Upper lobe of left lung (tissue), 6 donors: ENCODE data around the gene ATG3. TPM values are rescaled to one million over a fixed set of nuclear protein-coding genes. Genes with fewer than 3 reads are reported as not detected.

ENCODE experiments used
- ATAC-seq, 2 donors: fragments of 200-7000 bp; cut with Tn5 transposase; one replicate each; pipeline ENCODE4 v1.9.1; 2022; ENCODE audit warnings: mild to moderate bottlenecking in 2 of 2, moderate library complexity in 2 of 2; ENCODE audit not compliant: low FRiP score in 2 of 2
- DNase-seq, 2 donors: peaks; one replicate each; pipeline ENCODE4 v3.0.0-alpha.2; 2019 to 2020
- H3K27ac ChIP-seq, 4 donors: fragments of 200-600 bp; sonication (generic); one replicate each; pipeline ENCODE4 v1.5.1; 2016 to 2019
- H3K27me3 ChIP-seq, 4 donors: fragments of 200-600 bp; sonication (generic); one replicate each; pipeline ENCODE4 v1.5.1; 2017 to 2019
- H3K36me3 ChIP-seq, 4 donors: fragments of 200-600 bp; sonication (generic); one replicate each; pipeline ENCODE4 v1.5.1; 2016 to 2019
- H3K4me1 ChIP-seq, 4 donors: fragments of 200-600 bp; sonication (generic); one replicate each; pipeline ENCODE4 v1.5.1; 2018 to 2019
- H3K4me3 ChIP-seq, 4 donors: fragments of 200-600 bp; sonication (generic); one replicate each; pipeline ENCODE4 v1.5.1; 2017 to 2019; ENCODE audit warnings: mild to moderate bottlenecking in 2 of 4, moderate library complexity in 1 of 4
- H3K9me3 ChIP-seq, 4 donors: fragments of 200-600 bp; sonication (generic); one replicate each; pipeline ENCODE4 v1.5.1; 2018 to 2019
- CTCF ChIP-seq, 6 experiments: fragments of 450-650 bp in 4 of 6; fragments of 200-600 bp in 2 of 6; sonication (generic) in 2 of 6; IDR thresholded peaks; one replicate each; pipeline ENCODE4 v1.5.1; 2016 to 2019; ENCODE audit warnings: antibody characterized with exemption in 6 of 6
- EP300 ChIP-seq, 4 donors: sonication (generic); formaldehyde crosslinking; IDR thresholded peaks; one replicate each; pipeline ENCODE4 v1.5.1; 2017; ENCODE audit warnings: antibody characterized with exemption in 4 of 4, control low read depth in 2 of 4
- POLR2A ChIP-seq, 4 donors: fragments of 450-650 bp; IDR thresholded peaks; one replicate each; pipeline ENCODE4 v1.5.1; 2016 to 2017; ENCODE audit warnings: antibody characterized with exemption in 4 of 4, mild to moderate bottlenecking in 2 of 4
- POLR2AphosphoS5 ChIP-seq, 2 donors: sonication (generic); formaldehyde crosslinking; IDR thresholded peaks; one replicate each; pipeline ENCODE4 v1.5.1; 2017; ENCODE audit warnings: antibody characterized with exemption in 2 of 2
- WGBS, 2 donors: methylation state at CpG; one replicate each; pipeline ENCODE4 v1.1.5; 2017 to 2018; 5-methylcytosine and 5-hydroxymethylcytosine counted together
- total RNA-seq, 6 donors: library from RNA; depleted of rRNA in 4 of 6; stranded (reverse); fragments of >200 nt in 4 of 6; gene quantifications; one replicate each; pipeline versions ENCODE4 v1.1.0 to v1.2.1, GENCODE V29; 2016 to 2021
- donor health status: DM: no; HTN: no; CAD: no; lungs with moderate emphysema.
- donor health status: DM: no; HTN: yes; CAD: no; lungs with severe emphysema.

The ATG3 gene
- total RNA-seq, 6 donors from 2014 or later, result 24.9 to 73.0 (median 57.5) TPM

GRCh38 chr3:112605285-112605684 lies 43.5 kb upstream of the ATG3 start:
- H3K9me3 ChIP-seq, result no peaks in the 10 kb centered on the region
- H3K36me3 ChIP-seq, result no peaks in the 10 kb centered on the region
- no peak for TF ChIP-seq EP300 (IDR thresholded peaks at IDR 0.05)
- TF ChIP-seq POLR2AphosphoS5 (IDR thresholded peaks at IDR 0.05), result no peak
- TF ChIP-seq CTCF (IDR thresholded peaks at IDR 0.05), result no peak
- TF ChIP-seq POLR2A (IDR thresholded peaks at IDR 0.05), result no peak
- peaks cover 0 to 10% (median 1%) of the 10 kb centered on the region in 4 donors for H3K4me1 ChIP-seq
- ATAC-seq (peak in 1 of 2 donors; percentile 57), DNase-seq (no peak)
- H3K27me3 ChIP-seq, result no peaks in the 10 kb centered on the region
- H3K27ac ChIP-seq, result no peak overlapping the region
- 73 to 84% methylated on average over 9 of the region's 9 CpGs for WGBS, 2 donors
- H3K4me3 ChIP-seq, result no peak overlapping the region

- H3K4me3 ChIP-seq, result no peak overlapping the region
- TF ChIP-seq CTCF (IDR thresholded peaks at IDR 0.05), result no peak
- H3K9me3 ChIP-seq, result no peaks in the 10 kb centered on the region
- H3K36me3 ChIP-seq, result no peaks in the 10 kb centered on the region
- peaks cover 0 to 10% (median 1%) of the 10 kb centered on the region in 4 donors for H3K4me1 ChIP-seq
- no peak overlapping the region for H3K27ac ChIP-seq
- DNase-seq, result no peak
- no peaks in the 10 kb centered on the region for H3K27me3 ChIP-seq
- WGBS, 2 donors, result 31 to 35% methylated on average over 4 of the region's 4 CpGs
- ATAC-seq, result no peak
Measured at GRCh38 chr3:112604536-112604935, 42.8 kb upstream of the ATG3 start.

- TF ChIP-seq EP300 (IDR thresholded peaks at IDR 0.05) (no peak), CTCF (IDR thresholded peaks at IDR 0.05) (no peak), POLR2A (IDR thresholded peaks at IDR 0.05) (no peak), POLR2AphosphoS5 (IDR thresholded peaks at IDR 0.05) (no peak)
- H3K27me3 ChIP-seq, result no peaks in the 10 kb centered on the region
- no peak overlapping the region for H3K4me3 ChIP-seq
- H3K4me1 ChIP-seq, result peaks cover 0 to 10% (median 1%) of the 10 kb centered on the region in 4 donors
- H3K36me3 ChIP-seq, result peaks cover 0 to 9% (median 0%) of the 10 kb centered on the region in 4 donors
- ATAC-seq, result no peak
- DNase-seq, result no peak
- no peaks in the 10 kb centered on the region for H3K9me3 ChIP-seq
- no peak overlapping the region for H3K27ac ChIP-seq
Measured at GRCh38 chr3:112602217-112602838, 40.6 kb upstream of the ATG3 start.

GRCh38 chr3:112598731-112599130 lies 37.0 kb upstream of the ATG3 start:
- H3K27ac ChIP-seq, result no peak overlapping the region
- no peak overlapping the region for H3K4me3 ChIP-seq
- no peaks in the 10 kb centered on the region for H3K9me3 ChIP-seq
- peaks cover 0 to 20% (median 0%) of the 10 kb centered on the region in 4 donors for H3K36me3 ChIP-seq
- DNase-seq (no peak), ATAC-seq (no peak)
- no peaks in the 10 kb centered on the region for H3K4me1 ChIP-seq
- H3K27me3 ChIP-seq, result no peaks in the 10 kb centered on the region
- TF ChIP-seq EP300 (IDR thresholded peaks at IDR 0.05) (no peak), POLR2A (IDR thresholded peaks at IDR 0.05) (no peak), CTCF (IDR thresholded peaks at IDR 0.05) (no peak), POLR2AphosphoS5 (IDR thresholded peaks at IDR 0.05) (no peak)

GRCh38 chr3:112597945-112598344 lies 36.2 kb upstream of the ATG3 start:
- WGBS, 2 donors, result 95 to 96% methylated on average over 2 of the region's 2 CpGs
- TF ChIP-seq POLR2A (IDR thresholded peaks at IDR 0.05), result no peak
- no peak for TF ChIP-seq EP300 (IDR thresholded peaks at IDR 0.05)
- no peak for TF ChIP-seq CTCF (IDR thresholded peaks at IDR 0.05)
- TF ChIP-seq POLR2AphosphoS5 (IDR thresholded peaks at IDR 0.05), result no peak
- H3K4me3 ChIP-seq, result no peak overlapping the region

More at GRCh38 chr3:112597945-112598344, 36.2 kb upstream of the ATG3 start:
- peaks cover 0 to 27% (median 0%) of the 10 kb centered on the region in 4 donors for H3K36me3 ChIP-seq
- no peaks in the 10 kb centered on the region for H3K9me3 ChIP-seq
- H3K27me3 ChIP-seq, result no peaks in the 10 kb centered on the region
- no peak for DNase-seq
- ATAC-seq, result no peak
- no peaks in the 10 kb centered on the region for H3K4me1 ChIP-seq
- no peak overlapping the region for H3K27ac ChIP-seq
